Measurements from ENCODE around the gene LINC00632. TPM values are rescaled to one million over a fixed set of nuclear protein-coding genes. Genes with fewer than 3 reads are reported as not detected.

LINC00632 gene
- total and polyA plus RNA-seq, 2 donors, result 3.9 to 20.5 TPM

GRCh38 chrX:140710710-140711109, 1.2 kb downstream of the LINC00632 start:
- Histone ChIP-seq H3K36me3 (ENCODE audit: control insufficient read depth in 2 of 2, insufficient read depth in 2 of 2, low read length in 1 of 2) (no peaks in the 10 kb centered on the region), H3K4me1 (ENCODE audit: control insufficient read depth in 2 of 2, insufficient read depth in 2 of 2, low read length in 2 of 2) (peaks cover 0 to 16% of the 10 kb centered on the region in 2 donors), H3K27me3 (ENCODE audit: control insufficient read depth in 2 of 2, insufficient read depth in 1 of 2, low read length in 1 of 2) (no peaks in the 10 kb centered on the region), H3K9me3 (ENCODE audit: control insufficient read depth in 2 of 2, insufficient read depth in 1 of 2, low read length in 1 of 2) (no peaks in the 10 kb centered on the region), H3K27ac (ENCODE audit: low read depth in 1 of 2, low read length in 1 of 2) (no peak overlapping the region), H3K4me3 (ENCODE audit: low read length in 2 of 2) (no peak overlapping the region)
- 73% methylated on average over 6 of the region's 6 CpGs for WGBS
- DNase-seq (ENCODE audit: low read depth in 6 of 9, low spot score in 9 of 9), result no peak

- Histone ChIP-seq H3K27me3 (ENCODE audit: control insufficient read depth in 2 of 2, insufficient read depth in 1 of 2, low read length in 1 of 2) (no peaks in the 10 kb centered on the region), H3K27ac (ENCODE audit: low read depth in 1 of 2, low read length in 1 of 2) (no peak overlapping the region), H3K4me1 (ENCODE audit: control insufficient read depth in 2 of 2, insufficient read depth in 2 of 2, low read length in 2 of 2) (peaks cover 0 to 16% of the 10 kb centered on the region in 2 donors), H3K9me3 (ENCODE audit: control insufficient read depth in 2 of 2, insufficient read depth in 1 of 2, low read length in 1 of 2) (no peaks in the 10 kb centered on the region), H3K36me3 (ENCODE audit: control insufficient read depth in 2 of 2, insufficient read depth in 2 of 2, low read length in 1 of 2) (no peaks in the 10 kb centered on the region), H3K4me3 (ENCODE audit: low read length in 2 of 2) (no peak overlapping the region)
- whole genome bisulfite sequencing, result 98% methylated on average over 4 of the region's 4 CpGs
- no peak for DNase-seq (ENCODE audit: low read depth in 6 of 9, low spot score in 9 of 9)
Observed at GRCh38 chrX:140711894-140712293, 2.3 kb downstream of the LINC00632 start.

- Histone ChIP-seq H3K9me3 (ENCODE audit: control insufficient read depth in 2 of 2, insufficient read depth in 1 of 2, low read length in 1 of 2) (no peaks in the 10 kb centered on the region), H3K4me1 (ENCODE audit: control insufficient read depth in 2 of 2, insufficient read depth in 2 of 2, low read length in 2 of 2) (peaks cover 0 to 16% of the 10 kb centered on the region in 2 donors), H3K36me3 (ENCODE audit: control insufficient read depth in 2 of 2, insufficient read depth in 2 of 2, low read length in 1 of 2) (no peaks in the 10 kb centered on the region), H3K27me3 (ENCODE audit: control insufficient read depth in 2 of 2, insufficient read depth in 1 of 2, low read length in 1 of 2) (no peaks in the 10 kb centered on the region), H3K4me3 (ENCODE audit: low read length in 2 of 2) (peak overlapping the region; percentile 9 to 34), H3K27ac (ENCODE audit: low read depth in 1 of 2, low read length in 1 of 2) (peak overlapping the region in 1 of 2 donors; percentile 69)
- 7% methylated on average over 16 of the region's 16 CpGs for WGBS
- DNase-seq (ENCODE audit: low read depth in 6 of 9, low spot score in 9 of 9), result peak in 5 of 9 donors; percentile 26 to 64 (median 35)
Observed at GRCh38 chrX:140712413-140713173, 3.0 kb downstream of the LINC00632 start.

GRCh38 chrX:140713174-140713539, 3.6 kb downstream of the LINC00632 start:
- no peak for DNase-seq (ENCODE audit: low read depth in 6 of 9, low spot score in 9 of 9)
- Histone ChIP-seq H3K27ac (ENCODE audit: low read depth in 1 of 2, low read length in 1 of 2) (peak overlapping the region in 1 of 2 donors; percentile 65), H3K4me3 (ENCODE audit: low read length in 2 of 2) (peak overlapping the region; percentile 9 to 34), H3K27me3 (ENCODE audit: control insufficient read depth in 2 of 2, insufficient read depth in 1 of 2, low read length in 1 of 2) (no peaks in the 10 kb centered on the region), H3K4me1 (ENCODE audit: control insufficient read depth in 2 of 2, insufficient read depth in 2 of 2, low read length in 2 of 2) (peaks cover 0 to 16% of the 10 kb centered on the region in 2 donors), H3K36me3 (ENCODE audit: control insufficient read depth in 2 of 2, insufficient read depth in 2 of 2, low read length in 1 of 2) (no peaks in the 10 kb centered on the region), H3K9me3 (ENCODE audit: control insufficient read depth in 2 of 2, insufficient read depth in 1 of 2, low read length in 1 of 2) (no peaks in the 10 kb centered on the region)
- 5% methylated on average over 6 of the region's 6 CpGs for WGBS

- Histone ChIP-seq H3K9me3 (ENCODE audit: control insufficient read depth in 2 of 2, insufficient read depth in 1 of 2, low read length in 1 of 2) (no peaks in the 10 kb centered on the region), H3K4me3 (ENCODE audit: low read length in 2 of 2) (no peak overlapping the region), H3K27me3 (ENCODE audit: control insufficient read depth in 2 of 2, insufficient read depth in 1 of 2, low read length in 1 of 2) (no peaks in the 10 kb centered on the region), H3K36me3 (ENCODE audit: control insufficient read depth in 2 of 2, insufficient read depth in 2 of 2, low read length in 1 of 2) (no peaks in the 10 kb centered on the region), H3K4me1 (ENCODE audit: control insufficient read depth in 2 of 2, insufficient read depth in 2 of 2, low read length in 2 of 2) (peaks cover 0 to 16% of the 10 kb centered on the region in 2 donors), H3K27ac (ENCODE audit: low read depth in 1 of 2, low read length in 1 of 2) (no peak overlapping the region)
- 88% methylated on average over 5 of the region's 5 CpGs for WGBS
- DNase-seq (ENCODE audit: low read depth in 6 of 9, low spot score in 9 of 9), result no peak
Observed at GRCh38 chrX:140715787-140716186, 6.2 kb downstream of the LINC00632 start.

GRCh38 chrX:140723121-140723715, 13.7 kb downstream of the LINC00632 start:
- Histone ChIP-seq H3K9me3 (ENCODE audit: control insufficient read depth in 2 of 2, insufficient read depth in 1 of 2, low read length in 1 of 2) (no peaks in the 10 kb centered on the region), H3K27me3 (ENCODE audit: control insufficient read depth in 2 of 2, insufficient read depth in 1 of 2, low read length in 1 of 2) (no peaks in the 10 kb centered on the region), H3K27ac (ENCODE audit: low read depth in 1 of 2, low read length in 1 of 2) (no peak overlapping the region), H3K4me3 (ENCODE audit: low read length in 2 of 2) (no peak overlapping the region), H3K4me1 (ENCODE audit: control insufficient read depth in 2 of 2, insufficient read depth in 2 of 2, low read length in 2 of 2) (no peaks in the 10 kb centered on the region), H3K36me3 (ENCODE audit: control insufficient read depth in 2 of 2, insufficient read depth in 2 of 2, low read length in 1 of 2) (no peaks in the 10 kb centered on the region)
- no peak for DNase-seq (ENCODE audit: low read depth in 6 of 9, low spot score in 9 of 9)
- WGBS, result 77% methylated on average over 4 of the region's 4 CpGs

- H3K36me3 ChIP-seq (ENCODE audit: control insufficient read depth in 2 of 2, insufficient read depth in 2 of 2, low read length in 1 of 2), result no peaks in the 10 kb centered on the region
- no peak overlapping the region for H3K27ac ChIP-seq (ENCODE audit: low read depth in 1 of 2, low read length in 1 of 2)
- 94% methylated on average over 3 of the region's 3 CpGs for WGBS
- H3K27me3 ChIP-seq (ENCODE audit: control insufficient read depth in 2 of 2, insufficient read depth in 1 of 2, low read length in 1 of 2), result no peaks in the 10 kb centered on the region
- H3K9me3 ChIP-seq (ENCODE audit: control insufficient read depth in 2 of 2, insufficient read depth in 1 of 2, low read length in 1 of 2), result no peaks in the 10 kb centered on the region
- no peaks in the 10 kb centered on the region for H3K4me1 ChIP-seq (ENCODE audit: control insufficient read depth in 2 of 2, insufficient read depth in 2 of 2, low read length in 2 of 2)
- DNase-seq (ENCODE audit: low read depth in 6 of 9, low spot score in 9 of 9), result no peak
- H3K4me3 ChIP-seq (ENCODE audit: low read length in 2 of 2), result no peak overlapping the region
Observed at GRCh38 chrX:140724309-140724708, 14.8 kb downstream of the LINC00632 start.

- Histone ChIP-seq H3K27ac (ENCODE audit: low read depth in 1 of 2, low read length in 1 of 2) (no peak overlapping the region), H3K4me1 (ENCODE audit: control insufficient read depth in 2 of 2, insufficient read depth in 2 of 2, low read length in 2 of 2) (no peaks in the 10 kb centered on the region), H3K9me3 (ENCODE audit: control insufficient read depth in 2 of 2, insufficient read depth in 1 of 2, low read length in 1 of 2) (no peaks in the 10 kb centered on the region), H3K36me3 (ENCODE audit: control insufficient read depth in 2 of 2, insufficient read depth in 2 of 2, low read length in 1 of 2) (no peaks in the 10 kb centered on the region), H3K27me3 (ENCODE audit: control insufficient read depth in 2 of 2, insufficient read depth in 1 of 2, low read length in 1 of 2) (no peaks in the 10 kb centered on the region), H3K4me3 (ENCODE audit: low read length in 2 of 2) (no peak overlapping the region)
- 75% methylated on average over 3 of the region's 3 CpGs for WGBS
- no peak for DNase-seq (ENCODE audit: low read depth in 6 of 9, low spot score in 9 of 9)
Observed at GRCh38 chrX:140724736-140725135, 15.2 kb downstream of the LINC00632 start.

- H3K27me3 ChIP-seq (ENCODE audit: control insufficient read depth in 2 of 2, insufficient read depth in 1 of 2, low read length in 1 of 2), result no peaks in the 10 kb centered on the region
- H3K4me3 ChIP-seq (ENCODE audit: low read length in 2 of 2), result no peak overlapping the region
- H3K27ac ChIP-seq (ENCODE audit: low read depth in 1 of 2, low read length in 1 of 2), result no peak overlapping the region
- no peaks in the 10 kb centered on the region for H3K9me3 ChIP-seq (ENCODE audit: control insufficient read depth in 2 of 2, insufficient read depth in 1 of 2, low read length in 1 of 2)
- DNase-seq (ENCODE audit: low read depth in 6 of 9, low spot score in 9 of 9), result no peak
- WGBS, result over 99% methylated on average over 4 of the region's 4 CpGs
- H3K36me3 ChIP-seq (ENCODE audit: control insufficient read depth in 2 of 2, insufficient read depth in 2 of 2, low read length in 1 of 2), result no peaks in the 10 kb centered on the region
- H3K4me1 ChIP-seq (ENCODE audit: control insufficient read depth in 2 of 2, insufficient read depth in 2 of 2, low read length in 2 of 2), result no peaks in the 10 kb centered on the region
Observed at GRCh38 chrX:140725500-140725899, 15.9 kb downstream of the LINC00632 start.
